Ascending aorta (tissue), 2 donors: ENCODE results near the gene ZNF638. TPM values are rescaled to one million over a fixed set of nuclear protein-coding genes. Genes with fewer than 3 reads are reported as not detected.

ENCODE experiments used
- DNase-seq, 2 donors: peaks; one replicate each; pipeline ENCODE4 v3.0.0-alpha.2; 2019; ENCODE audit warnings: low spot score in 2 of 2
- H3K27ac ChIP-seq, 2 donors: fragments of 200-600 bp; sonication (generic); one replicate each; pipeline ENCODE4 v1.5.1; 2016 to 2017; ENCODE audit warnings: mild to moderate bottlenecking in 1 of 2
- H3K27me3 ChIP-seq: fragments of 200-600 bp; sonication (generic); one replicate; pipeline ENCODE4 v1.5.1; 2017
- H3K36me3 ChIP-seq, 2 donors: fragments of 200-600 bp; sonication (generic); one replicate each; pipeline ENCODE4 v1.5.1; 2016
- H3K4me1 ChIP-seq, 2 donors: fragments of 200-600 bp; sonication (generic); one replicate each; pipeline ENCODE4 v1.5.1; 2016 to 2017; ENCODE audit warnings: mild to moderate bottlenecking in 1 of 2
- H3K4me3 ChIP-seq, 2 donors: fragments of 200-600 bp; sonication (generic); one replicate each; pipeline ENCODE4 v1.5.1; 2016 to 2017; ENCODE audit warnings: mild to moderate bottlenecking in 1 of 2
- H3K9me3 ChIP-seq, 2 donors: fragments of 200-600 bp; sonication (generic); one replicate each; pipeline ENCODE4 v1.5.1; 2016
- CTCF ChIP-seq, 3 experiments: fragments of 200-600 bp in 2 of 3; fragments of 450-650 bp in 1 of 3; sonication (generic) in 2 of 3; IDR thresholded peaks; one replicate each; pipeline ENCODE4 v1.5.1; 2016 to 2019; ENCODE audit warnings: antibody characterized with exemption in 3 of 3, mild to moderate bottlenecking in 1 of 3, moderate library complexity in 1 of 3
- intact Hi-C: fragments of 100-400 bp; cut with DNase I; formaldehyde crosslinking; loops from one replicate; pipeline ENCODE4 v1.15.1; 2023
- total RNA-seq: library from RNA; depleted of rRNA; stranded (reverse); fragments of >200 nt; gene quantifications from one replicate; pipeline ENCODE4 v1.1.0, GENCODE V29; 2016

The ZNF638 gene
- total RNA-seq, 1 donor from 2014 or later = 56.0 TPM

GRCh38 chr2:71463342-71463654, 131.7 kb downstream of the ZNF638 start:
- intact Hi-C loops = no loop called here
- H3K27me3 ChIP-seq = no peaks in the 10 kb centered on the region
- H3K4me1 ChIP-seq = peaks cover 0 to 13% of the 10 kb centered on the region in 2 donors
- peak in 1 of 2 donors; percentile 45 for DNase-seq
- no peak for TF ChIP-seq CTCF (IDR thresholded peaks at IDR 0.05)
- no peak overlapping the region for H3K27ac ChIP-seq
- H3K36me3 ChIP-seq = no peaks in the 10 kb centered on the region
- H3K4me3 ChIP-seq = no peak overlapping the region
- H3K9me3 ChIP-seq = no peaks in the 10 kb centered on the region

GRCh38 chr2:71464389-71464788, 132.8 kb downstream of the ZNF638 start:
- intact Hi-C loops = no loop called here
- DNase-seq = peak in 1 of 2 donors; percentile 21
- H3K27me3 ChIP-seq = no peaks in the 10 kb centered on the region
- no peak for TF ChIP-seq CTCF (IDR thresholded peaks at IDR 0.05)
- H3K4me3 ChIP-seq = no peak overlapping the region
- no peak overlapping the region for H3K27ac ChIP-seq
- no peaks in the 10 kb centered on the region for H3K9me3 ChIP-seq
- no peaks in the 10 kb centered on the region for H3K36me3 ChIP-seq
- peaks cover 0 to 13% of the 10 kb centered on the region in 2 donors for H3K4me1 ChIP-seq

- intact Hi-C loops = loop anchor here (5.0 kb wide), 1 partner anchor 37 kb away; no protein-coding TSS in a partner anchor
- Histone ChIP-seq H3K4me1 (peaks cover 0 to 13% of the 10 kb centered on the region in 2 donors), H3K27ac (no peak overlapping the region), H3K4me3 (no peak overlapping the region), H3K27me3 (no peaks in the 10 kb centered on the region), H3K9me3 (no peaks in the 10 kb centered on the region), H3K36me3 (no peaks in the 10 kb centered on the region)
- DNase-seq = peak in 1 of 2 donors; percentile 47
- TF ChIP-seq CTCF (IDR thresholded peaks at IDR 0.05) = no peak
Measured at GRCh38 chr2:71465356-71465755, 133.8 kb downstream of the ZNF638 start.

- TF ChIP-seq CTCF (IDR thresholded peaks at IDR 0.05) = no peak
- Histone ChIP-seq H3K9me3 (no peaks in the 10 kb centered on the region), H3K27me3 (no peaks in the 10 kb centered on the region), H3K27ac (no peak overlapping the region), H3K4me3 (peak overlapping the region; percentile 76 to 85), H3K4me1 (peaks cover 0 to 13% of the 10 kb centered on the region in 2 donors), H3K36me3 (no peaks in the 10 kb centered on the region)
- peak in 1 of 2 donors; percentile 62 for DNase-seq
- intact Hi-C loops = loop anchor here (5.0 kb wide), 1 partner anchor 36 kb away; no protein-coding TSS in a partner anchor
Measured at GRCh38 chr2:71465961-71466300, 134.3 kb downstream of the ZNF638 start.

- peak in 1 of 2 donors; percentile 69 for DNase-seq
- Histone ChIP-seq H3K36me3 (no peaks in the 10 kb centered on the region), H3K27me3 (no peaks in the 10 kb centered on the region), H3K27ac (peak overlapping the region in 1 of 2 donors; percentile 19), H3K4me1 (peaks cover 0 to 13% of the 10 kb centered on the region in 2 donors), H3K4me3 (peak overlapping the region; percentile 76 to 85), H3K9me3 (no peaks in the 10 kb centered on the region)
- no peak for TF ChIP-seq CTCF (IDR thresholded peaks at IDR 0.05)
- intact Hi-C loops = loop anchor here (5.0 kb wide), 1 partner anchor 36 kb away; no protein-coding TSS in a partner anchor
Measured at GRCh38 chr2:71466301-71467179, 135.0 kb downstream of the ZNF638 start.
